ENCODE results near the gene KLHDC8A.

GRCh38 chr1:205359771-205360565 lies 3.2 kb upstream of the KLHDC8A start:
- TF ChIP-seq POLR2A (IDR thresholded peaks at IDR 0.05): no peak
- TF ChIP-seq, protein P1, sequence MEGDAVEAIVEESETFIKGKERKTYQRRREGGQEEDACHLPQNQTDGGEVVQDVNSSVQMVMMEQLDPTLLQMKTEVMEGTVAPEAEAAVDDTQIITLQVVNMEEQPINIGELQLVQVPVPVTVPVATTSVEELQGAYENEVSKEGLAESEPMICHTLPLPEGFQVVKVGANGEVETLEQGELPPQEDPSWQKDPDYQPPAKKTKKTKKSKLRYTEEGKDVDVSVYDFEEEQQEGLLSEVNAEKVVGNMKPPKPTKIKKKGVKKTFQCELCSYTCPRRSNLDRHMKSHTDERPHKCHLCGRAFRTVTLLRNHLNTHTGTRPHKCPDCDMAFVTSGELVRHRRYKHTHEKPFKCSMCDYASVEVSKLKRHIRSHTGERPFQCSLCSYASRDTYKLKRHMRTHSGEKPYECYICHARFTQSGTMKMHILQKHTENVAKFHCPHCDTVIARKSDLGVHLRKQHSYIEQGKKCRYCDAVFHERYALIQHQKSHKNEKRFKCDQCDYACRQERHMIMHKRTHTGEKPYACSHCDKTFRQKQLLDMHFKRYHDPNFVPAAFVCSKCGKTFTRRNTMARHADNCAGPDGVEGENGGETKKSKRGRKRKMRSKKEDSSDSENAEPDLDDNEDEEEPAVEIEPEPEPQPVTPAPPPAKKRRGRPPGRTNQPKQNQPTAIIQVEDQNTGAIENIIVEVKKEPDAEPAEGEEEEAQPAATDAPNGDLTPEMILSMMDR (IDR thresholded peaks at IDR 0.05): no peak
